ENCODE data around the gene NEK9. TPM values are rescaled to one million over a fixed set of nuclear protein-coding genes. Genes with fewer than 3 reads are reported as not detected.

The NEK9 gene
- total RNA-seq, 1 donor from 2014 or later, result 113 TPM

GRCh38 chr14:75107186-75107585, 19.7 kb downstream of the NEK9 start:
- H3K4me3 Mint-ChIP-seq, result no peak overlapping the region
- H3K27me3 Mint-ChIP-seq (ENCODE audit: low read depth), result no peaks in the 10 kb centered on the region
- no peak overlapping the region for H3K27ac Mint-ChIP-seq (ENCODE audit: unreplicated experiment)
- TF ChIP-seq, protein P1, sequence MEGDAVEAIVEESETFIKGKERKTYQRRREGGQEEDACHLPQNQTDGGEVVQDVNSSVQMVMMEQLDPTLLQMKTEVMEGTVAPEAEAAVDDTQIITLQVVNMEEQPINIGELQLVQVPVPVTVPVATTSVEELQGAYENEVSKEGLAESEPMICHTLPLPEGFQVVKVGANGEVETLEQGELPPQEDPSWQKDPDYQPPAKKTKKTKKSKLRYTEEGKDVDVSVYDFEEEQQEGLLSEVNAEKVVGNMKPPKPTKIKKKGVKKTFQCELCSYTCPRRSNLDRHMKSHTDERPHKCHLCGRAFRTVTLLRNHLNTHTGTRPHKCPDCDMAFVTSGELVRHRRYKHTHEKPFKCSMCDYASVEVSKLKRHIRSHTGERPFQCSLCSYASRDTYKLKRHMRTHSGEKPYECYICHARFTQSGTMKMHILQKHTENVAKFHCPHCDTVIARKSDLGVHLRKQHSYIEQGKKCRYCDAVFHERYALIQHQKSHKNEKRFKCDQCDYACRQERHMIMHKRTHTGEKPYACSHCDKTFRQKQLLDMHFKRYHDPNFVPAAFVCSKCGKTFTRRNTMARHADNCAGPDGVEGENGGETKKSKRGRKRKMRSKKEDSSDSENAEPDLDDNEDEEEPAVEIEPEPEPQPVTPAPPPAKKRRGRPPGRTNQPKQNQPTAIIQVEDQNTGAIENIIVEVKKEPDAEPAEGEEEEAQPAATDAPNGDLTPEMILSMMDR (conservative IDR thresholded peaks at IDR 0.05), result no peak
- no peaks in the 10 kb centered on the region for H3K9me3 Mint-ChIP-seq
- H3K4me1 Mint-ChIP-seq, result no peaks in the 10 kb centered on the region
- H3K36me3 Mint-ChIP-seq (ENCODE audit: low read depth), result peaks cover 16% of the 10 kb centered on the region
- DNase-seq (ENCODE audit: low read depth, low spot score), result no peak

DNA sequence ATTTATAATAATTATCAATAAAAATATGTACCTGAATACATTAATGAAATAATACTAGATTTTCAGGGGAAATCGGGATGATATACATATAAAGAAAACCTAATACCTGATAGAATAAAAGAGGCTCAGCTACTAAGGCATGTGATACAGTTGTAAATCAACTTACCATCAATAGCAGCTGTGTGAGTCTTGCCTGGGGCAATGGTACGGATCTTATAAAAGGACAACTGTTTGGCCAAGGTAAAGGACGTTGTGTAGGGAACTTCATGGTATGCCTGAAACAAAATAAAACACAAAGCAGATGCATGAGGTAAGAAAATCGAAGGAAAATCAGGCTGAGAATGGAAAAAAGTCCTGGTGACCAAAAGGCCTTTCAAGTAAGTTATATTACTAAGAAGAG, 25.4 kb downstream of the NEK9 start:
- Mint-ChIP-seq H3K36me3 (ENCODE audit: low read depth) (peaks cover 16% of the 10 kb centered on the region), H3K27ac (ENCODE audit: unreplicated experiment) (no peak overlapping the region), H3K27me3 (ENCODE audit: low read depth) (no peaks in the 10 kb centered on the region), H3K4me3 (no peak overlapping the region), H3K9me3 (no peaks in the 10 kb centered on the region), H3K4me1 (peaks cover 4% of the 10 kb centered on the region)
- no peak for DNase-seq (ENCODE audit: low read depth, low spot score)
- TF ChIP-seq, protein P1 (conservative IDR thresholded peaks at IDR 0.05), result no peak

- TF ChIP-seq, protein P1 (conservative IDR thresholded peaks at IDR 0.05), result no peak
- no peak for DNase-seq (ENCODE audit: low read depth, low spot score)
- Mint-ChIP-seq H3K4me3 (no peak overlapping the region), H3K27me3 (ENCODE audit: low read depth) (no peaks in the 10 kb centered on the region), H3K9me3 (no peaks in the 10 kb centered on the region), H3K27ac (ENCODE audit: unreplicated experiment) (no peak overlapping the region), H3K36me3 (ENCODE audit: low read depth) (peaks cover 19% of the 10 kb centered on the region), H3K4me1 (peaks cover 4% of the 10 kb centered on the region)
These were observed 28.2 kb downstream of the NEK9 start for GRCh38 chr14:75098682-75099081.

DNA sequence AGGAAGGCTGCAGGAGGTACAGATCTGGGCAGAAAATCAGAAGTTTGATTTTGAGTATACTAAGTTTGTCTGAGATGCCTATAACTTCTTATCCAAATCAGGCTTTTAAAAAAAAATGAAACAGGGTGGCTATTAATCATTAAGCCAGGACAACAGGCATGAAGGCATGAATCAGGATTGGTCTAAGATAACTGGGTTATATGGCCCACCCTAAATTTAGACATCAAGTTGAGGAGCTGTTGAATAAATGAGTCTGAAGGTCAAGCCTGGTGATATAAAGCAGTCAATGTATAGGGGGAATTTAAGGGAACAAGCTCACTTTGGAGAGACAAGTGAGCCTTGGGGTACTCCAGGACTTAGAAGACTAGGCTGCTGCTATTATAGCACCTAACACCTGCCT, 28.6 kb downstream of the NEK9 start:
- peaks cover 16% of the 10 kb centered on the region for H3K36me3 Mint-ChIP-seq (ENCODE audit: low read depth)
- H3K4me1 Mint-ChIP-seq, result peaks cover 4% of the 10 kb centered on the region
- no peaks in the 10 kb centered on the region for H3K9me3 Mint-ChIP-seq
- no peaks in the 10 kb centered on the region for H3K27me3 Mint-ChIP-seq (ENCODE audit: low read depth)
- H3K4me3 Mint-ChIP-seq, result no peak overlapping the region
- H3K27ac Mint-ChIP-seq (ENCODE audit: unreplicated experiment), result no peak overlapping the region
- TF ChIP-seq, protein P1 (conservative IDR thresholded peaks at IDR 0.05), result no peak
- no peak for DNase-seq (ENCODE audit: low read depth, low spot score)

GRCh38 chr14:75096959-75097358, 29.9 kb downstream of the NEK9 start:
- TF ChIP-seq, protein P1 (conservative IDR thresholded peaks at IDR 0.05), result no peak
- H3K36me3 Mint-ChIP-seq (ENCODE audit: low read depth), result peaks cover 12% of the 10 kb centered on the region
- no peaks in the 10 kb centered on the region for H3K27me3 Mint-ChIP-seq (ENCODE audit: low read depth)
- H3K27ac Mint-ChIP-seq (ENCODE audit: unreplicated experiment), result no peak overlapping the region
- H3K9me3 Mint-ChIP-seq, result no peaks in the 10 kb centered on the region
- no peak for DNase-seq (ENCODE audit: low read depth, low spot score)
- H3K4me1 Mint-ChIP-seq, result peaks cover 4% of the 10 kb centered on the region
- H3K4me3 Mint-ChIP-seq, result no peak overlapping the region

DNA sequence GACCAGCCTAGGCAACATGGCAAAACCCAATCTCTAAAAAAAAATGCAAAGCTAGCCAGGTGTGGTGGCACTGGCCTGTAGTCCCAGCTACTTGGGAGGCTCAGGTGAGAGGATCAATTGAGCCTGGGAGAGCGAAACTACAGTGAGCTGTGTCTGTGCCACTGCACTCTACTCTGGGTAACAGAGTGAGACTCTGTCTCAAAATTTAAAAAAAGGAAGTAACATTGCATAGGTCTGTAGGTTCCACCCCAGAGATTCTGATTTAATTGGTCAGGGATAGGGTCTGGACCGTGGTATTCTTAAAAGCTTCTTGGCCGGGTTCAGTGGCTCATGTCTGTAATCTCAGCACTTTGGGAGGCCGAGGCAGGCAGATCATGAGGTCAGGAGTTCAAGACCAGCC, 31.2 kb downstream of the NEK9 start:
- Mint-ChIP-seq H3K4me3 (no peak overlapping the region), H3K4me1 (no peaks in the 10 kb centered on the region)

More for the DNA sequence above, 31.2 kb downstream of the NEK9 start:
- H3K9me3 Mint-ChIP-seq, result no peaks in the 10 kb centered on the region
- H3K27ac Mint-ChIP-seq (ENCODE audit: unreplicated experiment), result no peak overlapping the region
- no peaks in the 10 kb centered on the region for H3K27me3 Mint-ChIP-seq (ENCODE audit: low read depth)
- TF ChIP-seq, protein P1 (conservative IDR thresholded peaks at IDR 0.05), result no peak
- DNase-seq (ENCODE audit: low read depth, low spot score), result no peak
- H3K36me3 Mint-ChIP-seq (ENCODE audit: low read depth), result peaks cover 12% of the 10 kb centered on the region

All from neural crest cell (in vitro differentiated cells).